NT2/D1 (cell line): ENCODE measurements around the gene LAMB1.

Experiments used
- YY1 ChIP-seq: IDR thresholded peaks from 2 replicates; pipeline ENCODE4 v1.6.1; 2011; ENCODE audit not compliant: insufficient read length, insufficient read depth
- ZNF274 ChIP-seq: IDR thresholded peaks from 2 replicates; pipeline ENCODE4 v1.6.1; 2011; ENCODE audit warnings: mild to moderate bottlenecking, low read depth, low read length

DNA sequence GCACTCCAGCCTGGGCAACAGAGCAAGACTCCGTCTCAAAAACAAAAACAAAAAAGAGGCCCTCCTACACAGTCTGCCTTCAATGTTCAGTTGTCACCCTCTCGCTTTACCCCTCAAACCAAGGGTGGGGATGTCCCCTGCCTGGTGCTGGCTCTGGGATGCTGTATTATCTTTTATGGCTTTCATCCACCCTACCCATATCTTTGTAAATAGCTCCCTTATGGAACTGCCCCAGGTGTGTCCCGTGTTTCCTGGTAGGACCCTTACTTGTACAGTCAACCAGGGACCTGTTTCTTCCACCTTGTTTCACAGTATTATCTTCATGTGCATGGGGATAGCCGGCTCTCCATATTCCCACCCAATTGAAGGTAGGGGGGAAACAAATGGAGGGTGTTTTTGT lies 15.7 kb upstream of the LAMB1 start:
- TF ChIP-seq ZNF274 (no peak), YY1 (no peak)
